ENCODE results near the gene ZFAND5. TPM values are rescaled to one million over a fixed set of nuclear protein-coding genes. Genes with fewer than 3 reads are reported as not detected.
A peak's percentile ranks its signal among the peaks of the same experiment; 100 is the strongest.

The ZFAND5 gene
- total RNA-seq, 1 donor from 2014 or later, result 189 TPM

DNA sequence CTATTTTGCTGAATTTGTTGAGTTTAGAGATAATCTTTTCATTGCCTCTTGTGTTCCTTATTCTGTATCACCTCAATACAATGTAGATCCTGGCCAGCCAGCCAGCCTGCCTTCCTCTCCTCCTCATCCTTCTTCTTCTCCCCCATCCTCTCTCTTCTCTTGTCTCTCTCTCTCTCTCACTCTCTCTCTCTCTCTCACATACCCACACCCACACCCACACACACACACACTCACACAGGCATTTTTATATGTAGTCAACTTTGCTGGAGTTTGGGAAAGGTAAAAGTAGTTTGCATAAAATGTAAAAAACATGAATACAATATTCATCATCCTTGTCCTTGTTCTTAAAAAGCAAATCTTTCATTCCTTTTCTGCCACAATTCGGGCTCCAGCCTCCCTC lies 60.5 kb downstream of the ZFAND5 start:
- TF ChIP-seq, protein P1, sequence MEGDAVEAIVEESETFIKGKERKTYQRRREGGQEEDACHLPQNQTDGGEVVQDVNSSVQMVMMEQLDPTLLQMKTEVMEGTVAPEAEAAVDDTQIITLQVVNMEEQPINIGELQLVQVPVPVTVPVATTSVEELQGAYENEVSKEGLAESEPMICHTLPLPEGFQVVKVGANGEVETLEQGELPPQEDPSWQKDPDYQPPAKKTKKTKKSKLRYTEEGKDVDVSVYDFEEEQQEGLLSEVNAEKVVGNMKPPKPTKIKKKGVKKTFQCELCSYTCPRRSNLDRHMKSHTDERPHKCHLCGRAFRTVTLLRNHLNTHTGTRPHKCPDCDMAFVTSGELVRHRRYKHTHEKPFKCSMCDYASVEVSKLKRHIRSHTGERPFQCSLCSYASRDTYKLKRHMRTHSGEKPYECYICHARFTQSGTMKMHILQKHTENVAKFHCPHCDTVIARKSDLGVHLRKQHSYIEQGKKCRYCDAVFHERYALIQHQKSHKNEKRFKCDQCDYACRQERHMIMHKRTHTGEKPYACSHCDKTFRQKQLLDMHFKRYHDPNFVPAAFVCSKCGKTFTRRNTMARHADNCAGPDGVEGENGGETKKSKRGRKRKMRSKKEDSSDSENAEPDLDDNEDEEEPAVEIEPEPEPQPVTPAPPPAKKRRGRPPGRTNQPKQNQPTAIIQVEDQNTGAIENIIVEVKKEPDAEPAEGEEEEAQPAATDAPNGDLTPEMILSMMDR (IDR thresholded peaks at IDR 0.05), result no peak
- Histone ChIP-seq H3K36me3 (no peaks in the 10 kb centered on the region), H3K27ac (peak overlapping the region; percentile 78 to 81), H3K4me1 (no peaks in the 10 kb centered on the region), H3K27me3 (no peaks in the 10 kb centered on the region), H3K4me3 (peak overlapping the region; percentile 40 to 62), H3K9me3 (no peaks in the 10 kb centered on the region)
- DNase-seq (ENCODE audit: low spot score in 2 of 2), result no peak
- intact Hi-C loops (cut with DNase I), result loop anchor here (2.0 kb wide), 1 partner anchor 60 kb away; the partner anchor contains the start of gene ZFAND5

Other genes starting within 250 kb of the ZFAND5 start
- not detected for gene GDA, start 215.8 kb downstream of the ZFAND5 start, total RNA-seq
- not detected for gene TMC1, start 156.4 kb upstream of the ZFAND5 start, total RNA-seq

Data from ascending aorta (tissue), 2 donors.